ENCODE results near the gene MRTFB. TPM values are rescaled to one million over a fixed set of nuclear protein-coding genes. Genes with fewer than 3 reads are reported as not detected.

Gene MRTFB
- total and polyA plus RNA-seq, 8 donors = 4.3 to 81.6 (median 22.4) TPM

DNA sequence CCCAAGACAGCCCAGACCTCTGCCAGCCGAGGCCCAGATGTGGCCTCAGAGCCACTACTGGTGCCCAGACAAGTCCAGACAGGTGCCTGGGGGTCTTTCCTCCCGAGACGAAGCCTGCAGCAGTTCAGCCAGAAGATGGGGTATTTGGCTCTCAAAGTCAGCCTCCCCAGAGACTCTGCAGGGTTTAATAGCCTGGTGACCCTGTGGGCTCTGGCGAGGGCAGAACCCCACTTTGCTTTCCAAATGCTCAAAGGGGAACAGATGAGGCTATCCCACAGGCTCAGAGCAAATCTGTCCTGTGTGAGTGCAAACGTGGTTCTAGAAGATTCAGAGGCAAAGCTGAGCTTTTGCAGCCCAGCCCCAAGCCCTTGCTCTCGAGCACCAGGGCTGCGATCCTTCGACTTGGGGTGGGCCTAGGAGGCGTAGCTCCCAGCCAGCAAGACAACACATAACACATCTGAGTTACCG lies 236.0 kb downstream of the MRTFB start:
- intact Hi-C loops (cut with DNase I; ENCODE audit: low total_unique reads) = no loop called here
- TF ChIP-seq POLR2A (IDR thresholded peaks at IDR 0.05) (no peak), EP300 (IDR thresholded peaks at IDR 0.05) (no peak), POLR2AphosphoS5 (IDR thresholded peaks at IDR 0.05) (no peak)
- TF ChIP-seq, protein P1, sequence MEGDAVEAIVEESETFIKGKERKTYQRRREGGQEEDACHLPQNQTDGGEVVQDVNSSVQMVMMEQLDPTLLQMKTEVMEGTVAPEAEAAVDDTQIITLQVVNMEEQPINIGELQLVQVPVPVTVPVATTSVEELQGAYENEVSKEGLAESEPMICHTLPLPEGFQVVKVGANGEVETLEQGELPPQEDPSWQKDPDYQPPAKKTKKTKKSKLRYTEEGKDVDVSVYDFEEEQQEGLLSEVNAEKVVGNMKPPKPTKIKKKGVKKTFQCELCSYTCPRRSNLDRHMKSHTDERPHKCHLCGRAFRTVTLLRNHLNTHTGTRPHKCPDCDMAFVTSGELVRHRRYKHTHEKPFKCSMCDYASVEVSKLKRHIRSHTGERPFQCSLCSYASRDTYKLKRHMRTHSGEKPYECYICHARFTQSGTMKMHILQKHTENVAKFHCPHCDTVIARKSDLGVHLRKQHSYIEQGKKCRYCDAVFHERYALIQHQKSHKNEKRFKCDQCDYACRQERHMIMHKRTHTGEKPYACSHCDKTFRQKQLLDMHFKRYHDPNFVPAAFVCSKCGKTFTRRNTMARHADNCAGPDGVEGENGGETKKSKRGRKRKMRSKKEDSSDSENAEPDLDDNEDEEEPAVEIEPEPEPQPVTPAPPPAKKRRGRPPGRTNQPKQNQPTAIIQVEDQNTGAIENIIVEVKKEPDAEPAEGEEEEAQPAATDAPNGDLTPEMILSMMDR (IDR thresholded peaks at IDR 0.05) = no peak
- WGBS, 5 donors = 66 to 84% (median 81%) methylated on average over 8 to 10 of the region's 10 CpGs
- H3K36me3 ChIP-seq = no peaks in the 10 kb centered on the region
- peaks cover 0 to 24% (median 0%) of the 10 kb centered on the region in 3 donors for H3K27me3 ChIP-seq
- no peak overlapping the region for H3K4me3 ChIP-seq
- peaks cover 28 to 84% (median 59%) of the 10 kb centered on the region in 4 donors for H3K4me1 ChIP-seq
- no peaks in the 10 kb centered on the region for H3K9me3 ChIP-seq
- peak overlapping the region in 2 of 5 donors; percentile 62 to 66 for H3K27ac ChIP-seq
- no peak for DNase-seq

DNA sequence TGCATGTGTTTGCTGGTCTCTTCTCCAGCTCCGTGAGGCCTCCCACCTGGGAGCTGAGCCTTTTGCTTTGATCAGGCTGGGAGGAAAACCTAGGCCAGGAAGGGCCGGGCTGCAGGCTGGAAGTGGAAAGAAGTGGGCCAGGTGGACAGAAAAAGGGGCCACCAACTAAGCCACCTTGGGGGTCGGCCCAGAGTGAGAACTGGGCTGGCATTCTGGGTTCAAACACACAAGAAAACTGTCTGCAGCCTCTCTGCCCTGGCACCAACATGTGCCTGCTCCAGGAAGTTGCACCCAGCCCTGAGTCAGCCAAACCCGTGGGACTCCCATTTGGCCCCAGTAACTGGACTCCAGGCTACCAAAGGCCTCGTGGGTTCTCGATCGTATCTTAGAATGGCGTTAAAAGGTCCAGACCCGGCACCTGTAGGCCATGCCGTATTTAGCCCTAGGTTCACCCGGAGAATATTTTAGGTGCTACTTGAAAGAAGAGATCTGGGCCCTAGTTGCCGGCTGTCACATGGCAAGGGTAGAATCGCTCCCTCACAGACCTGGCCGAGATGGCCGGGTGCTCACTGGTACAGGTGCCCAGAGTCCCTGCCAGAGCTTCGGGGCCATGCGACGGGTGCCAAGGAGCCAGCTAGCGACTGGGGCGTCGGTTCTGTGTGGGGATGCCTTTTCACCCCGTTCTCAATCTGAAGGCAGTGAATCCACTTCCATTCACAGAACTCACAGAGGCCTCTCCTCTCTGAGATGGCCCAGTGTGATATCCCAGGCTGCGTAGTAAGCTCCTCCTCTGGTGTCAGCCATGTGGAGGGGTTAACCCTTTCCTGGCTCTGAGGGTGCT lies 236.6 kb downstream of the MRTFB start:
- H3K4me3 ChIP-seq = no peak overlapping the region
- 62 to 77% (median 76%) methylated on average over 22 to 23 of the region's 23 CpGs for WGBS, 5 donors
- H3K4me1 ChIP-seq = peaks cover 24 to 79% (median 56%) of the 10 kb centered on the region in 4 donors
- TF ChIP-seq EP300 (IDR thresholded peaks at IDR 0.05) = no peak
- no peak for TF ChIP-seq POLR2AphosphoS5 (IDR thresholded peaks at IDR 0.05)
- TF ChIP-seq, protein P1 (IDR thresholded peaks at IDR 0.05) = no peak
- TF ChIP-seq POLR2A (IDR thresholded peaks at IDR 0.05) = no peak
- intact Hi-C loops (cut with DNase I; ENCODE audit: low total_unique reads) = no loop called here
- H3K36me3 ChIP-seq = no peaks in the 10 kb centered on the region
- H3K27me3 ChIP-seq = peaks cover 0 to 18% (median 0%) of the 10 kb centered on the region in 3 donors
- no peaks in the 10 kb centered on the region for H3K9me3 ChIP-seq
- peak overlapping the region in 4 of 5 donors; percentile 5 to 66 (median 42) for H3K27ac ChIP-seq
- DNase-seq = no peak

DNA sequence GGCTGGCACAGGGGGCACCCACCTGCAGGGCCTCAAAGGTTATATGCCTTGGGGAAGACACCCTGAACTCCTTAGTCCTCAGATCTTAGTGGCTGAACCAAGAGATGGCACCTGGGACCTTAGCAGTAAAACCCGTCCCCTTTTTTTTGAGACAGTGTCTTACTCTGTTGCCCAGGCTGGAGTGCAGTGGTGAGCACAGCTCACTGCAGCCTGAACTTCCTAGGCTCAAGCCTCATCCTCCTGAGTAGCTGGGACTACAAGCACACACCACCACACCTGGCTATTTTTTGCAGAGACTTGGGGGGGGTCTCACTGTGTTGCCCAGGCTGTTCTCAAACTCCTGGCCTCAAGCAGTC lies 237.2 kb downstream of the MRTFB start:
- H3K4me3 ChIP-seq = no peak overlapping the region
- H3K27ac ChIP-seq = peak overlapping the region in 3 of 5 donors; percentile 22 to 66 (median 62)
- H3K9me3 ChIP-seq = no peaks in the 10 kb centered on the region
- H3K4me1 ChIP-seq = peaks cover 21 to 79% (median 53%) of the 10 kb centered on the region in 4 donors
- 86 to 100% (median 97%) methylated on average over 1 of the region's 1 CpG for WGBS, 5 donors
- intact Hi-C loops (cut with DNase I; ENCODE audit: low total_unique reads) = no loop called here
- H3K27me3 ChIP-seq = peaks cover 0 to 12% (median 0%) of the 10 kb centered on the region in 3 donors
- no peaks in the 10 kb centered on the region for H3K36me3 ChIP-seq
- TF ChIP-seq POLR2AphosphoS5 (IDR thresholded peaks at IDR 0.05) (no peak), POLR2A (IDR thresholded peaks at IDR 0.05) (no peak), EP300 (IDR thresholded peaks at IDR 0.05) (no peak)
- TF ChIP-seq, protein P1 (IDR thresholded peaks at IDR 0.05) = no peak
- no peak for DNase-seq

DNA sequence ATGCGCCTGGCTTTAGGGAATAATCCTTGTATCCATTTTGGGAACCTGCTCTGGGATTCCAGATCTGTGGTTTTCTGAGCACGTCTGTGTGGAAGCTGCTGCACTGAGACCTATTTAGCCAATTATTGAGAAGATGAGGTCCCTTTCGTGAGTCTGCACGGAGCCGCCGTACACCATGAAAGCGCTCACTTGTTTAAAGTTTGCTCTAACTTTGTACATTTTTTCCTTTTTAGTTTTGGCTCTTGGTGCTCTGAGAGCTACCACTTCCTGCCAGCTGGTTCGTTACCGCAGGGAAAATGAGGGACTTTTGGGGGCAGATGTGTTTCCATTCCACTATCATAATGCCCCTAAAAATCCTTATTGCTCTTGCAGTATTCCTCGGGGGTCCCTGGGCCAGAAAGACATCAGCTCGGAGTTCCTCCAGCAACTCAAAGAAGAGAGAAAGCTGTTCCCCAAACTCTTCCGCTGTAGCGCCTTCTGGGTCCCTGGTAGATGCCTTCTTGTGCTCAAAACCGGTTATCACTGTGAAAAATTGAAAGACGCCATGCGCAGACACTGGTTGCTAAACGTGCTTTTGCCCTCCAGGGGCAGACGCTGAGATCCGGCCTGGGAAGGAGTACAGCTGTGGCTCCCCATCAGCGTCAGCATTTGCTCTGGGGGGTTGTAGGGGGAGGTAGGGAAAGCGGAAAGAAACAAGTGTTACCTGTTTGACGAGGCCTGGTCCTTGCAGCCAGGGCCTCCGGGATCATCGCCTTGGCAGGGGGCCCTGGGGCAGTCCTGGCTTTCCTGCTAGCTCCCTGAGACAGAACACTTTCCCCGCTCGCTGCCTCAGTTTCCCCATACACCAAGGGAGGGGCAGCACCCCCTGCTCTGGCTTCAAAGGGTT lies 238.1 kb downstream of the MRTFB start:
- DNase-seq = peak; percentile 42 to 88

More for the DNA sequence above, 238.1 kb downstream of the MRTFB start:
- Histone ChIP-seq H3K4me1 (peaks cover 14 to 70% (median 46%) of the 10 kb centered on the region in 4 donors), H3K36me3 (no peaks in the 10 kb centered on the region), H3K27ac (peak overlapping the region in 3 of 5 donors; percentile 53 to 66 (median 54)), H3K9me3 (no peaks in the 10 kb centered on the region), H3K4me3 (peak overlapping the region in 2 of 4 donors; percentile 1 to 2), H3K27me3 (peaks cover 0 to 3% (median 0%) of the 10 kb centered on the region in 3 donors)
- WGBS, 5 donors = 39 to 50% (median 46%) methylated on average over 25 to 26 of the region's 26 CpGs
- TF ChIP-seq, protein P1 (IDR thresholded peaks at IDR 0.05) = no peak
- TF ChIP-seq POLR2A (IDR thresholded peaks at IDR 0.05) = no peak
- TF ChIP-seq EP300 (IDR thresholded peaks at IDR 0.05) = no peak
- TF ChIP-seq POLR2AphosphoS5 (IDR thresholded peaks at IDR 0.05) = no peak
- intact Hi-C loops (cut with DNase I; ENCODE audit: low total_unique reads) = no loop called here

All from stomach (tissue), 9 donors.